ENCODE results near the gene ACSM3. TPM values are rescaled to one million over a fixed set of nuclear protein-coding genes. Genes with fewer than 3 reads are reported as not detected.

ACSM3 gene
- total and polyA plus RNA-seq, 2 donors (not counting 3 experiments of a cell fraction or from before 2014, with no cell fraction given): 23.7 to 37.3 TPM

- Histone ChIP-seq H3K4me2 (ENCODE audit: insufficient read depth, low read length) (no peak overlapping the region), H3K36me3 (ENCODE audit: control insufficient read depth in 2 of 2, extremely low read depth in 1 of 2, insufficient read depth in 2 of 2, low read length in 2 of 2) (peaks cover 0 to 6% of the 10 kb centered on the region in 2 experiments), H3K9me1 (replicated peaks; ENCODE audit: control insufficient read depth, extremely low read depth, insufficient read depth, low read length) (no peaks in the 10 kb centered on the region), H3K9me3 (replicated peaks; ENCODE audit: control insufficient read depth, insufficient read depth, low read length) (no peaks in the 10 kb centered on the region), H3K27ac (ENCODE audit: insufficient read depth, low read depth, low read length) (no peak overlapping the region), H2AFZ (ENCODE audit: low read depth, low read length) (no peak overlapping the region), H3K4me3 (replicated peaks in 1 of 3; ENCODE audit: insufficient read depth in 1 of 3, low read depth in 1 of 3, low read length in 3 of 3) (no peak overlapping the region), H4K20me1 (replicated peaks; ENCODE audit: control insufficient read depth, extremely low read depth, insufficient read depth, low read length) (no peaks in the 10 kb centered on the region), H3K27me3 (ENCODE audit: control insufficient read depth in 2 of 2, insufficient read depth in 2 of 2, low read length in 2 of 2) (no peaks in the 10 kb centered on the region), H3K79me2 (ENCODE audit: control insufficient read depth, insufficient read depth, low read length) (no peaks in the 10 kb centered on the region), H3K4me1 (ENCODE audit: control insufficient read depth, extremely low read depth, insufficient read depth, low read length) (peaks cover 6% of the 10 kb centered on the region), H3K9ac (replicated peaks; ENCODE audit: extremely low read depth, insufficient read depth, low read length) (no peak overlapping the region)
- DNase-seq (ENCODE audit: low read depth, low spot score) (peak; percentile 65), FAIRE-seq (no peak)
- intact Hi-C loops (cut with micrococcal nuclease) (no loop called here), dilution Hi-C loops (cut with MboI; ENCODE audit: extremely low pct_ligation_motif_present, low sequenced_read_pairs) (no loop called here)
- ChIA-PET CTCF (interaction anchor here (1.1 to 2.6 kb wide), 3 partner anchors 28 to 456 kb away, joined by 3 to 12 read pairs (median 3); no protein-coding TSS in a partner anchor), POLR2A (no interaction called here)
- TF ChIP-seq, protein P1, sequence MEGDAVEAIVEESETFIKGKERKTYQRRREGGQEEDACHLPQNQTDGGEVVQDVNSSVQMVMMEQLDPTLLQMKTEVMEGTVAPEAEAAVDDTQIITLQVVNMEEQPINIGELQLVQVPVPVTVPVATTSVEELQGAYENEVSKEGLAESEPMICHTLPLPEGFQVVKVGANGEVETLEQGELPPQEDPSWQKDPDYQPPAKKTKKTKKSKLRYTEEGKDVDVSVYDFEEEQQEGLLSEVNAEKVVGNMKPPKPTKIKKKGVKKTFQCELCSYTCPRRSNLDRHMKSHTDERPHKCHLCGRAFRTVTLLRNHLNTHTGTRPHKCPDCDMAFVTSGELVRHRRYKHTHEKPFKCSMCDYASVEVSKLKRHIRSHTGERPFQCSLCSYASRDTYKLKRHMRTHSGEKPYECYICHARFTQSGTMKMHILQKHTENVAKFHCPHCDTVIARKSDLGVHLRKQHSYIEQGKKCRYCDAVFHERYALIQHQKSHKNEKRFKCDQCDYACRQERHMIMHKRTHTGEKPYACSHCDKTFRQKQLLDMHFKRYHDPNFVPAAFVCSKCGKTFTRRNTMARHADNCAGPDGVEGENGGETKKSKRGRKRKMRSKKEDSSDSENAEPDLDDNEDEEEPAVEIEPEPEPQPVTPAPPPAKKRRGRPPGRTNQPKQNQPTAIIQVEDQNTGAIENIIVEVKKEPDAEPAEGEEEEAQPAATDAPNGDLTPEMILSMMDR (IDR thresholded peaks at IDR 0.05; ENCODE audit: extremely low read depth in 1 of 2, insufficient read depth in 1 of 2, low read depth in 1 of 2, low read length in 2 of 2): no peak
- TF ChIP-seq FOS (IDR thresholded peaks at IDR 0.05; ENCODE audit: borderline replicate concordance, insufficient read depth, low read length): no peak
- TF ChIP-seq POLR2A (IDR thresholded peaks at IDR 0.05; ENCODE audit: low read depth, low read length): no peak
- TF ChIP-seq MYC (IDR thresholded peaks at IDR 0.05; ENCODE audit: low read depth, low read length): no peak
- TF ChIP-seq MAX (IDR thresholded peaks at IDR 0.05; ENCODE audit: insufficient read depth, insufficient read length): no peak
- TF ChIP-seq GATA2 (IDR thresholded peaks at IDR 0.05; ENCODE audit: insufficient read depth, insufficient read length, low read depth, low read length): no peak
- TF ChIP-seq POLR2AphosphoS5 (IDR thresholded peaks at IDR 0.05; ENCODE audit: insufficient read depth, low read depth, low read length): no peak
- no peak for TF ChIP-seq EZH2 (IDR thresholded peaks at IDR 0.05; ENCODE audit: borderline replicate concordance, low read depth, low read length, severe bottlenecking)
- no TSS peak for BruUV-seq (replicated peaks)
Measured at GRCh38 chr16:20844588-20844987, 80.8 kb downstream of the ACSM3 start.

All from endothelial cell of umbilical vein (primary cell).